ENCODE results near the gene DDX19B.

DNA sequence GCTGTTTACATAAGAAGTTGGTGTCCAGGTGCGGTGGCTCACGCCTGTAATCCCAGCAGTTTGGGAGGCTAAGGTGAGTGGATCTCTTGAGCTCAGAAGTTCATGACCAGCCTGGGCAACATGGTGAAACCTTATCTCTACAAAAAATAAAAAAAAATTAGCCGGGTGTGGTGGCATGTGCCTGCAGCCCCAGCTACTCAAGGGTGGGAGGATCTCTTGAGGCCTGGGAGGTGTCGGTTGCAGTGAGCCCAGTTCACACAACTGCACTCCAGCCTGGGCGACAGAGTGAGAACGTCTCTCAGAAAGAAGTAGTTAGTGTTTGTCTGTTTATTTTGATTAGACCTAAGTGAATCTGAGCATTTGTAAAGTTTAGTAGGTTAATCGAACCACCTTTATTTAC, 60.6 kb downstream of the DDX19B start:
- TF ChIP-seq, protein P1, sequence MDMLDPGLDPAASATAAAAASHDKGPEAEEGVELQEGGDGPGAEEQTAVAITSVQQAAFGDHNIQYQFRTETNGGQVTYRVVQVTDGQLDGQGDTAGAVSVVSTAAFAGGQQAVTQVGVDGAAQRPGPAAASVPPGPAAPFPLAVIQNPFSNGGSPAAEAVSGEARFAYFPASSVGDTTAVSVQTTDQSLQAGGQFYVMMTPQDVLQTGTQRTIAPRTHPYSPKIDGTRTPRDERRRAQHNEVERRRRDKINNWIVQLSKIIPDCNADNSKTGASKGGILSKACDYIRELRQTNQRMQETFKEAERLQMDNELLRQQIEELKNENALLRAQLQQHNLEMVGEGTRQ (CRISPR knock-in tag; IDR thresholded peaks at IDR 0.05), result no peak
- TF ChIP-seq, protein P2, sequence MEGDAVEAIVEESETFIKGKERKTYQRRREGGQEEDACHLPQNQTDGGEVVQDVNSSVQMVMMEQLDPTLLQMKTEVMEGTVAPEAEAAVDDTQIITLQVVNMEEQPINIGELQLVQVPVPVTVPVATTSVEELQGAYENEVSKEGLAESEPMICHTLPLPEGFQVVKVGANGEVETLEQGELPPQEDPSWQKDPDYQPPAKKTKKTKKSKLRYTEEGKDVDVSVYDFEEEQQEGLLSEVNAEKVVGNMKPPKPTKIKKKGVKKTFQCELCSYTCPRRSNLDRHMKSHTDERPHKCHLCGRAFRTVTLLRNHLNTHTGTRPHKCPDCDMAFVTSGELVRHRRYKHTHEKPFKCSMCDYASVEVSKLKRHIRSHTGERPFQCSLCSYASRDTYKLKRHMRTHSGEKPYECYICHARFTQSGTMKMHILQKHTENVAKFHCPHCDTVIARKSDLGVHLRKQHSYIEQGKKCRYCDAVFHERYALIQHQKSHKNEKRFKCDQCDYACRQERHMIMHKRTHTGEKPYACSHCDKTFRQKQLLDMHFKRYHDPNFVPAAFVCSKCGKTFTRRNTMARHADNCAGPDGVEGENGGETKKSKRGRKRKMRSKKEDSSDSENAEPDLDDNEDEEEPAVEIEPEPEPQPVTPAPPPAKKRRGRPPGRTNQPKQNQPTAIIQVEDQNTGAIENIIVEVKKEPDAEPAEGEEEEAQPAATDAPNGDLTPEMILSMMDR (IDR thresholded peaks at IDR 0.05), result no peak
- TF ChIP-seq, protein P3, sequence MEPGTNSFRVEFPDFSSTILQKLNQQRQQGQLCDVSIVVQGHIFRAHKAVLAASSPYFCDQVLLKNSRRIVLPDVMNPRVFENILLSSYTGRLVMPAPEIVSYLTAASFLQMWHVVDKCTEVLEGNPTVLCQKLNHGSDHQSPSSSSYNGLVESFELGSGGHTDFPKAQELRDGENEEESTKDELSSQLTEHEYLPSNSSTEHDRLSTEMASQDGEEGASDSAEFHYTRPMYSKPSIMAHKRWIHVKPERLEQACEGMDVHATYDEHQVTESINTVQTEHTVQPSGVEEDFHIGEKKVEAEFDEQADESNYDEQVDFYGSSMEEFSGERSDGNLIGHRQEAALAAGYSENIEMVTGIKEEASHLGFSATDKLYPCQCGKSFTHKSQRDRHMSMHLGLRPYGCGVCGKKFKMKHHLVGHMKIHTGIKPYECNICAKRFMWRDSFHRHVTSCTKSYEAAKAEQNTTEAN (CRISPR knock-in tag; IDR thresholded peaks at IDR 0.05), result no peak
- no peak for TF ChIP-seq KAT7 (CRISPR knock-in tag; IDR thresholded peaks at IDR 0.05; ENCODE audit: borderline replicate concordance)
- TF ChIP-seq ATF3 (CRISPR knock-in tag; conservative IDR thresholded peaks at IDR 0.05), result no peak
- TF ChIP-seq NR2C2 (CRISPR knock-in tag; IDR thresholded peaks at IDR 0.05), result no peak
- TF ChIP-seq ELF4 (CRISPR knock-in tag; IDR thresholded peaks at IDR 0.05; ENCODE audit: low read depth), result no peak
- TF ChIP-seq, protein P4, sequence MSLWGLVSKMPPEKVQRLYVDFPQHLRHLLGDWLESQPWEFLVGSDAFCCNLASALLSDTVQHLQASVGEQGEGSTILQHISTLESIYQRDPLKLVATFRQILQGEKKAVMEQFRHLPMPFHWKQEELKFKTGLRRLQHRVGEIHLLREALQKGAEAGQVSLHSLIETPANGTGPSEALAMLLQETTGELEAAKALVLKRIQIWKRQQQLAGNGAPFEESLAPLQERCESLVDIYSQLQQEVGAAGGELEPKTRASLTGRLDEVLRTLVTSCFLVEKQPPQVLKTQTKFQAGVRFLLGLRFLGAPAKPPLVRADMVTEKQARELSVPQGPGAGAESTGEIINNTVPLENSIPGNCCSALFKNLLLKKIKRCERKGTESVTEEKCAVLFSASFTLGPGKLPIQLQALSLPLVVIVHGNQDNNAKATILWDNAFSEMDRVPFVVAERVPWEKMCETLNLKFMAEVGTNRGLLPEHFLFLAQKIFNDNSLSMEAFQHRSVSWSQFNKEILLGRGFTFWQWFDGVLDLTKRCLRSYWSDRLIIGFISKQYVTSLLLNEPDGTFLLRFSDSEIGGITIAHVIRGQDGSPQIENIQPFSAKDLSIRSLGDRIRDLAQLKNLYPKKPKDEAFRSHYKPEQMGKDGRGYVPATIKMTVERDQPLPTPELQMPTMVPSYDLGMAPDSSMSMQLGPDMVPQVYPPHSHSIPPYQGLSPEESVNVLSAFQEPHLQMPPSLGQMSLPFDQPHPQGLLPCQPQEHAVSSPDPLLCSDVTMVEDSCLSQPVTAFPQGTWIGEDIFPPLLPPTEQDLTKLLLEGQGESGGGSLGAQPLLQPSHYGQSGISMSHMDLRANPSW (CRISPR knock-in tag; conservative IDR thresholded peaks at IDR 0.05; ENCODE audit: low read depth), result no peak

Measured in WTC11 (cell line).